Liver (tissue), 3 donors: ENCODE results near the gene E2F4.

ENCODE experiments used
- FOXA2 ChIP-seq: IDR thresholded peaks from 2 replicates; pipeline ENCODE4 v1.6.1; 2016; ENCODE audit warnings: antibody characterized with exemption
- GABPA ChIP-seq, 2 donors: IDR thresholded peaks in 1 of 2; conservative IDR thresholded peaks in 1 of 2; 2 replicates each; pipeline ENCODE4 v1.6.1; 2016; ENCODE audit warnings: antibody characterized with exemption in 2 of 2, mild to moderate bottlenecking in 1 of 2, moderate library complexity in 1 of 2
- RAD21 ChIP-seq, 2 donors: IDR thresholded peaks; 2 replicates each; pipeline ENCODE4 v1.6.1; 2016; ENCODE audit warnings: antibody characterized with exemption in 2 of 2, mild to moderate bottlenecking in 2 of 2
- REST ChIP-seq: IDR thresholded peaks from 2 replicates; pipeline ENCODE4 v1.6.1; 2016; ENCODE audit warnings: antibody characterized with exemption, mild to moderate bottlenecking
- RXRA ChIP-seq, 2 donors: IDR thresholded peaks; 2 replicates each; pipeline ENCODE4 v1.6.1; 2017 to 2018; ENCODE audit warnings: antibody characterized with exemption in 2 of 2, mild to moderate bottlenecking in 1 of 2
- TAF1 ChIP-seq: conservative IDR thresholded peaks from 2 replicates; pipeline ENCODE4 v1.6.1; 2016; ENCODE audit warnings: antibody characterized with exemption, mild to moderate bottlenecking
- ZBTB33 ChIP-seq: IDR thresholded peaks from 2 replicates; pipeline ENCODE4 v1.6.1; 2016; ENCODE audit warnings: antibody characterized with exemption
- TF ChIP-seq, protein P1 (sequence below): fragments of 150-350 bp; IDR thresholded peaks from 2 replicates; pipeline ENCODE4 v1.5.1; 2017; ENCODE audit warnings: improper control_type of control experiment, low read depth, low read length; ENCODE audit not compliant: missing input control
- TF ChIP-seq, protein P2 (sequence below): IDR thresholded peaks from 2 replicates; pipeline ENCODE4 v1.6.1; 2016; ENCODE audit warnings: antibody characterized with exemption
- TF ChIP-seq, protein P3 (sequence below): IDR thresholded peaks from 2 replicates; pipeline ENCODE4 v1.6.1; 2016; ENCODE audit warnings: antibody characterized with exemption
- donor health status: healthy.
- donor health status: healthy.

- no peak for TF ChIP-seq RAD21 (IDR thresholded peaks at IDR 0.05)
- TF ChIP-seq GABPA (IDR thresholded peaks at IDR 0.05 in 1 of 2, conservative IDR thresholded peaks at IDR 0.05 in 1 of 2): peak in 1 of 2 donors; percentile 37
- TF ChIP-seq ZBTB33: no peak
- TF ChIP-seq, protein P1, sequence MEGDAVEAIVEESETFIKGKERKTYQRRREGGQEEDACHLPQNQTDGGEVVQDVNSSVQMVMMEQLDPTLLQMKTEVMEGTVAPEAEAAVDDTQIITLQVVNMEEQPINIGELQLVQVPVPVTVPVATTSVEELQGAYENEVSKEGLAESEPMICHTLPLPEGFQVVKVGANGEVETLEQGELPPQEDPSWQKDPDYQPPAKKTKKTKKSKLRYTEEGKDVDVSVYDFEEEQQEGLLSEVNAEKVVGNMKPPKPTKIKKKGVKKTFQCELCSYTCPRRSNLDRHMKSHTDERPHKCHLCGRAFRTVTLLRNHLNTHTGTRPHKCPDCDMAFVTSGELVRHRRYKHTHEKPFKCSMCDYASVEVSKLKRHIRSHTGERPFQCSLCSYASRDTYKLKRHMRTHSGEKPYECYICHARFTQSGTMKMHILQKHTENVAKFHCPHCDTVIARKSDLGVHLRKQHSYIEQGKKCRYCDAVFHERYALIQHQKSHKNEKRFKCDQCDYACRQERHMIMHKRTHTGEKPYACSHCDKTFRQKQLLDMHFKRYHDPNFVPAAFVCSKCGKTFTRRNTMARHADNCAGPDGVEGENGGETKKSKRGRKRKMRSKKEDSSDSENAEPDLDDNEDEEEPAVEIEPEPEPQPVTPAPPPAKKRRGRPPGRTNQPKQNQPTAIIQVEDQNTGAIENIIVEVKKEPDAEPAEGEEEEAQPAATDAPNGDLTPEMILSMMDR: no peak
- no peak for TF ChIP-seq FOXA2
- TF ChIP-seq, protein P2, sequence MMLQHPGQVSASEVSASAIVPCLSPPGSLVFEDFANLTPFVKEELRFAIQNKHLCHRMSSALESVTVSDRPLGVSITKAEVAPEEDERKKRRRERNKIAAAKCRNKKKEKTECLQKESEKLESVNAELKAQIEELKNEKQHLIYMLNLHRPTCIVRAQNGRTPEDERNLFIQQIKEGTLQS: no peak
- TF ChIP-seq, protein P3, sequence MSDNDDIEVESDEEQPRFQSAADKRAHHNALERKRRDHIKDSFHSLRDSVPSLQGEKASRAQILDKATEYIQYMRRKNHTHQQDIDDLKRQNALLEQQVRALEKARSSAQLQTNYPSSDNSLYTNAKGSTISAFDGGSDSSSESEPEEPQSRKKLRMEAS: no peak
- no peak for TF ChIP-seq TAF1
- no peak for TF ChIP-seq REST
- TF ChIP-seq RXRA (IDR thresholded peaks at IDR 0.05): peak; percentile 5 to 20
These were observed 8.1 kb upstream of the E2F4 start, which contains the start of gene MATCAP1 for GRCh38 chr16:67183627-67184452.
